HTERT RPE-1 (cell line): ENCODE data around the gene BCAP31.
"Not testable (repeated sequence)": the region's sequence is repeated elsewhere in the genome, so short reads cannot be mapped to it uniquely, and the experiment has no call there.

Source experiments
- in situ Hi-C: fragments of 300-500 bp; cut with MboI; formaldehyde crosslinking; loops from 4 replicates; pipeline ENCODE4 v1.14.3; 2020; ENCODE audit warnings: low sequenced_read_pairs

Gene BCAP31

GRCh38 chrX:153719238-153719637, 4.9 kb downstream of the BCAP31 start:
- in situ Hi-C loops, result no loop called here

GRCh38 chrX:153717445-153717844, 6.7 kb downstream of the BCAP31 start:
- in situ Hi-C loops, result no loop called here

- in situ Hi-C loops, result no loop called here
Measured at GRCh38 chrX:153714256-153714655, 9.9 kb downstream of the BCAP31 start.

GRCh38 chrX:153709726-153710674, 14.2 kb downstream of the BCAP31 start:
- in situ Hi-C loops, result no loop called here

- in situ Hi-C loops, result no loop called here
Measured at GRCh38 chrX:153708415-153708814, 15.8 kb downstream of the BCAP31 start.

GRCh38 chrX:153707406-153707805, 16.8 kb downstream of the BCAP31 start:
- in situ Hi-C loops, result no loop called here

- in situ Hi-C loops, result no loop called here
Measured at GRCh38 chrX:153706799-153707198, 17.4 kb downstream of the BCAP31 start.

GRCh38 chrX:153705403-153706060, 18.7 kb downstream of the BCAP31 start:
- in situ Hi-C loops, result not testable (repeated sequence)

GRCh38 chrX:153704631-153705402, 19.4 kb downstream of the BCAP31 start:
- in situ Hi-C loops, result not testable (repeated sequence)

GRCh38 chrX:153704021-153704526, 20.1 kb downstream of the BCAP31 start:
- in situ Hi-C loops, result no loop called here

GRCh38 chrX:153703036-153703370, 21.2 kb downstream of the BCAP31 start:
- in situ Hi-C loops, result no loop called here

GRCh38 chrX:153702336-153703035, 21.7 kb downstream of the BCAP31 start:
- in situ Hi-C loops, result no loop called here

GRCh38 chrX:153701706-153702105, 22.5 kb downstream of the BCAP31 start:
- in situ Hi-C loops, result no loop called here

- in situ Hi-C loops, result no loop called here
Measured at GRCh38 chrX:153700967-153701366, 23.2 kb downstream of the BCAP31 start.

- in situ Hi-C loops, result no loop called here
Measured at GRCh38 chrX:153700376-153700945, 23.7 kb downstream of the BCAP31 start.

GRCh38 chrX:153699784-153700371, 24.3 kb downstream of the BCAP31 start:
- in situ Hi-C loops, result not testable (repeated sequence)

GRCh38 chrX:153699210-153699783, 24.9 kb downstream of the BCAP31 start:
- in situ Hi-C loops, result not testable (repeated sequence)

GRCh38 chrX:153697924-153698865, 26.0 kb downstream of the BCAP31 start:
- in situ Hi-C loops, result no loop called here
